ENCODE measurements around the gene KLK11.
"Not testable (repeated sequence)": the region's sequence is repeated elsewhere in the genome, so short reads cannot be mapped to it uniquely, and the experiment has no call there.

The KLK11 gene

DNA sequence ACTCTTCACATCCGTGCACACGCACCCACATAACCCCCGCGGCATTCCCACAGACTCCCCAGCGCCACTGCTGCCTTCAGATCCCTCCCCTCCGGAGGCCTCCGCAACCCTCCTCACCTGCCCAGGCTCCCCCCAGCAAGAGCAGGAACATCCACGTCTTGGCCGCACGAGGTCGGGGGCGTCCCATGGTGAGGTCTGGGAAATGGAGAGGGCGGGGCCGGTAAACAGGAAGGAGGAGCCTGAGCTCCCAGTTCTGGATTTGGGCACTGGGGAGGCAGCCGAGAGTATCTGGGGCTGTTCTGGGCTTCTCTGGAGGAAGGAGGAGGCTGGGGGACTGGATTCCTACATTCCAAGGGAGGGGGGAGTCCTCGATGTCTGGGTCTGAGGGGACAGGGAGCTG, 25.4 kb downstream of the KLK11 start:
- no peak for TF ChIP-seq CTCF (IDR thresholded peaks at IDR 0.05; ENCODE audit: low read depth, low read length, missing control alignments)
- DNase-seq (ENCODE audit: low read depth), result no peak
- no peak overlapping the region for H3K4me3 ChIP-seq (ENCODE audit: low read depth, low read length)

DNA sequence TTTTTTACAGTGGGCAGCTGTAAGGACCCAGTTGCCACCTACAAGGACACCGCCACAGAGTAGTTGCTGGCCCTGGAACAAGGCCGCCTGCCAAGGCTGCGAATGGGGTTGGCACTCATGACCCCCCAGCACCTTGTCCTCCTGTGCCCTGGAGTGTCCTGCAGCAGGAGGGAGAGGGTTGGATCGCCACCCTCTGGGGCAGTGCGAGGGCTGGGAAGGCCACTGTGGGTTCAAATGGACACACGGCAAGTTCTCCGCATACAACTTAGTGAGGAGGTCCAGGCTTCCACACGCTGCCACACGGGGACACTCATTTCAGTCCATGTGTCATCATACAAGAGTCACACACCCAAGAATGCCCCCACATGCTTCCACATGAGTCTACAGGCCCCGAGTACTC, 26.0 kb downstream of the KLK11 start:
- no peak for TF ChIP-seq CTCF (IDR thresholded peaks at IDR 0.05; ENCODE audit: low read depth, low read length, missing control alignments)
- no peak overlapping the region for H3K4me3 ChIP-seq (ENCODE audit: low read depth, low read length)

GRCh38 chr19:50998686-50999085, 27.7 kb downstream of the KLK11 start:
- H3K4me3 ChIP-seq (ENCODE audit: low read depth, low read length), result no peak overlapping the region
- TF ChIP-seq CTCF (IDR thresholded peaks at IDR 0.05; ENCODE audit: low read depth, low read length, missing control alignments), result no peak
- no peak for DNase-seq (ENCODE audit: low read depth)

More for the DNA sequence above, 26.0 kb downstream of the KLK11 start:
- DNase-seq (ENCODE audit: low read depth), result no peak

DNA sequence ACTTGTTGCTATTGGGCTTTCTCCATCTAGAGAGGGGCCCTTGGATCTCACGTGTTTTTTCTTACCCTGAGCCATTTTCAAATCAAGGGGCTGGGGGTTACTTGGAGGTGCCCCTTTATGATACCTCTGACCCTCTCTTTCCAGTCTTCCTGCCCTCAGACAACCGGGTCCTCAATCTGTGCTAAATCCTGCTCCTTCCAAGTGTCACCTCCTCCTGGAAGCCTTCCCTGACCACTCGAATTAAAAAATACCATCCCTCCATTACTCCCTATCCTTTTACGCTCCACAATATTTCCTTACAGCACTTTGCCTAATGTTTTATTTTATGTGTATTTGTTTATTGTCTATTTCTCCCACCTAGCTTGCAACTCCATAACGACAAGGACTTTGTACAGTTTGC, 28.4 kb downstream of the KLK11 start:
- H3K4me3 ChIP-seq (ENCODE audit: low read depth, low read length), result no peak overlapping the region
- TF ChIP-seq CTCF (IDR thresholded peaks at IDR 0.05; ENCODE audit: low read depth, low read length, missing control alignments), result no peak
- no peak for DNase-seq (ENCODE audit: low read depth)

DNA sequence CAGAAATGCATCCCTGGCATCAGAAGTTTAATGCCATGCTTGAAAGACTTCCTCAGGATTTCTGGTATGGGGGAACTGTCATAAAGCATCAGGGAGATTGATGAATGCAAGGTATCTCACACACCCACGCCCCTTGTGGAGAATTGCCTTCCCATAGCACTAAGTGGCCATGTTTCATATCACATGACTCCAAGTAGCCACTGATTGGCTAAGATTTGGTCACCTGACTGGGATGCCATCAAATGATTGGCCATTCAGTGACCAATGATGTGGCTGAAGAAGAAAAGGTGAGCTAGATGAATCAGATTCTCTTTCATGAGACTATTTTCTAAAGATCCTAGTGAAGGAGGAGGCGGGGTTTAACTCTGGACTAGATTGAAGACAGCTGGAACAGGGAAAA, 32.3 kb downstream of the KLK11 start:
- no peak for DNase-seq (ENCODE audit: low read depth)
- TF ChIP-seq CTCF (IDR thresholded peaks at IDR 0.05; ENCODE audit: low read depth, low read length, missing control alignments), result no peak
- no peak overlapping the region for H3K4me3 ChIP-seq (ENCODE audit: low read depth, low read length)

DNA sequence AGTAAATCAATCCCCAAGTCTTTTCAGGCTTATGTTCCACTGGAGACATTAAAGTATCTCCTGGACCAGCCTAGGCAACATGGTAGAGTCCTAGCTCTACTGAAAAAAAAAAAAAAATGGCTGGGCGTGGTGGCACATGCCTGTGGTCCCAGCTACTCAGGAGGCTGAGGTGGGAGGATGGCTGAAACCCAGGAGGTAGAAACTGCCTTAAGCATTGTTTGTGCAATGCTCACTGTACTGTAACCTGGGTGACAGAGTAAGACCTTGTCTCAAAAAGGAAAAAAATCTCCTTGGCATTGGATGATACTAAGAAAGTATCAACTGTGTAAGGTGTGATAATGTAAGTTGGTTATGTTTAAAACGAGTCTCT, 33.8 kb downstream of the KLK11 start:
- H3K4me3 ChIP-seq (ENCODE audit: low read depth, low read length), result no peak overlapping the region
- no peak for TF ChIP-seq CTCF (IDR thresholded peaks at IDR 0.05; ENCODE audit: low read depth, low read length, missing control alignments)
- no peak for DNase-seq (ENCODE audit: low read depth)

DNA sequence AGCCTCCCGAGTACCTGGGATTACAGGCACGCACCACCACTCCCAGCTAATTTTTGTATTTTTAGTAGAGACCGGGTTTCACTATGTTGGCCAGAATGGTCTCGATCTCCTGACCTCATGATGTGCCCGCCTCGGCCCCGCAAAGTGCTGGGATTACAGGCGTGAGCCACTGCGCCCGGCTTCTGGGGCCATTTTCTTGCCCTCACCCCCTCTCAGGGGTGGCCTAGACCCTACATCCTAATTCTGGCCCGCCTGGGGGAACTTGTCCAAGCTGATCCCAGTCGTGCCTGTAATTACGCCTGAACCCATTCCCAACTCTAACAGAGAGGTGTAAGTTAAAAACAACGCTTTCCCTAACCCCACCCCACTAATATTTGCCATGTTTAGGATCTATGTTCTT, 42.0 kb downstream of the KLK11 start:
- not testable (repeated sequence) for DNase-seq (ENCODE audit: low read depth); H3K4me3 ChIP-seq (ENCODE audit: low read depth, low read length)

All from GM12864 (cell line).